ENCODE results near the gene CHRM2. TPM values are rescaled to one million over a fixed set of nuclear protein-coding genes. Genes with fewer than 3 reads are reported as not detected.

The CHRM2 gene
- polyA plus RNA-seq, 1 donor from 2014 or later, result 0.05 TPM

DNA sequence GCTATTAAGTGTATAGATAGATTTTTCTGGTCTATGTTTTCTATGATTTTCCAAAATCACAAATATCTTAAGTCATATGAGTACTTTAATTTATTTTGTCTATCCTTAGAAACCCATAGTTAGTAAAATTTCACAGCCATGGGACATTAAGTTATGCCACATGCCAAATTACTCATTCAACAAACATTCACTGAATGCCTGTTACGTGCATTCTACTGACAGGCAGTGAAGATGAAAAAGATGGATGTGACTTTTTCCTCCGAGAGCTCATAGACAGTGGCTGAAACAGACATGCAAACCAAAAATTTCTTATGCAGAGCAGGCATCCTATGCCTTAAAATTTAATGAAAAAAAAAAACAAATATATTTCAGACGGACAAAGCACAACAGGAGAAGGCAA is 84.9 kb downstream of the CHRM2 start:
- Histone ChIP-seq H3K9ac (ENCODE audit: low read length) (no peak overlapping the region), H3K27me3 (ENCODE audit: insufficient read depth, low read depth, low read length) (no peaks in the 10 kb centered on the region), H3K79me2 (replicated peaks; ENCODE audit: insufficient read depth, low read length) (no peaks in the 10 kb centered on the region), H4K20me1 (ENCODE audit: insufficient read depth) (no peaks in the 10 kb centered on the region), H3K4me2 (ENCODE audit: low read length) (no peak overlapping the region), H3K4me3 (ENCODE audit: low read length) (no peak overlapping the region), H2AFZ (ENCODE audit: low read depth, low read length) (no peak overlapping the region), H3K9me3 (ENCODE audit: low read length) (no peaks in the 10 kb centered on the region), H3K9me2 (ENCODE audit: insufficient read depth, low read length) (no peaks in the 10 kb centered on the region), H3K36me3 (ENCODE audit: insufficient read depth, low read length) (no peaks in the 10 kb centered on the region), H3K27ac (ENCODE audit: low read length) (no peak overlapping the region), H3F3A (ENCODE audit: insufficient read depth, low read length, poor library complexity, severe bottlenecking) (no peaks in the 10 kb centered on the region)
- TF ChIP-seq MXI1 (conservative IDR thresholded peaks at IDR 0.05; ENCODE audit: poor library complexity, severe bottlenecking) (no peak), TAF1 (IDR thresholded peaks at IDR 0.05; ENCODE audit: low read depth) (no peak), POLR2AphosphoS5 (IDR thresholded peaks at IDR 0.05) (no peak), EP300 (conservative IDR thresholded peaks at IDR 0.05; ENCODE audit: poor library complexity, severe bottlenecking) (no peak), RAD21 (conservative IDR thresholded peaks at IDR 0.05) (no peak), SMC3 (conservative IDR thresholded peaks at IDR 0.05; ENCODE audit: poor library complexity) (no peak), EZH2 (IDR thresholded peaks at IDR 0.05; ENCODE audit: borderline replicate concordance, insufficient read depth, low read length, poor library complexity, severe bottlenecking) (no peak)
- TF ChIP-seq, protein P1, sequence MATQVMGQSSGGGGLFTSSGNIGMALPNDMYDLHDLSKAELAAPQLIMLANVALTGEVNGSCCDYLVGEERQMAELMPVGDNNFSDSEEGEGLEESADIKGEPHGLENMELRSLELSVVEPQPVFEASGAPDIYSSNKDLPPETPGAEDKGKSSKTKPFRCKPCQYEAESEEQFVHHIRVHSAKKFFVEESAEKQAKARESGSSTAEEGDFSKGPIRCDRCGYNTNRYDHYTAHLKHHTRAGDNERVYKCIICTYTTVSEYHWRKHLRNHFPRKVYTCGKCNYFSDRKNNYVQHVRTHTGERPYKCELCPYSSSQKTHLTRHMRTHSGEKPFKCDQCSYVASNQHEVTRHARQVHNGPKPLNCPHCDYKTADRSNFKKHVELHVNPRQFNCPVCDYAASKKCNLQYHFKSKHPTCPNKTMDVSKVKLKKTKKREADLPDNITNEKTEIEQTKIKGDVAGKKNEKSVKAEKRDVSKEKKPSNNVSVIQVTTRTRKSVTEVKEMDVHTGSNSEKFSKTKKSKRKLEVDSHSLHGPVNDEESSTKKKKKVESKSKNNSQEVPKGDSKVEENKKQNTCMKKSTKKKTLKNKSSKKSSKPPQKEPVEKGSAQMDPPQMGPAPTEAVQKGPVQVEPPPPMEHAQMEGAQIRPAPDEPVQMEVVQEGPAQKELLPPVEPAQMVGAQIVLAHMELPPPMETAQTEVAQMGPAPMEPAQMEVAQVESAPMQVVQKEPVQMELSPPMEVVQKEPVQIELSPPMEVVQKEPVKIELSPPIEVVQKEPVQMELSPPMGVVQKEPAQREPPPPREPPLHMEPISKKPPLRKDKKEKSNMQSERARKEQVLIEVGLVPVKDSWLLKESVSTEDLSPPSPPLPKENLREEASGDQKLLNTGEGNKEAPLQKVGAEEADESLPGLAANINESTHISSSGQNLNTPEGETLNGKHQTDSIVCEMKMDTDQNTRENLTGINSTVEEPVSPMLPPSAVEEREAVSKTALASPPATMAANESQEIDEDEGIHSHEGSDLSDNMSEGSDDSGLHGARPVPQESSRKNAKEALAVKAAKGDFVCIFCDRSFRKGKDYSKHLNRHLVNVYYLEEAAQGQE (IDR thresholded peaks at IDR 0.05; ENCODE audit: borderline replicate concordance), result no peak
- TF ChIP-seq, protein P2, sequence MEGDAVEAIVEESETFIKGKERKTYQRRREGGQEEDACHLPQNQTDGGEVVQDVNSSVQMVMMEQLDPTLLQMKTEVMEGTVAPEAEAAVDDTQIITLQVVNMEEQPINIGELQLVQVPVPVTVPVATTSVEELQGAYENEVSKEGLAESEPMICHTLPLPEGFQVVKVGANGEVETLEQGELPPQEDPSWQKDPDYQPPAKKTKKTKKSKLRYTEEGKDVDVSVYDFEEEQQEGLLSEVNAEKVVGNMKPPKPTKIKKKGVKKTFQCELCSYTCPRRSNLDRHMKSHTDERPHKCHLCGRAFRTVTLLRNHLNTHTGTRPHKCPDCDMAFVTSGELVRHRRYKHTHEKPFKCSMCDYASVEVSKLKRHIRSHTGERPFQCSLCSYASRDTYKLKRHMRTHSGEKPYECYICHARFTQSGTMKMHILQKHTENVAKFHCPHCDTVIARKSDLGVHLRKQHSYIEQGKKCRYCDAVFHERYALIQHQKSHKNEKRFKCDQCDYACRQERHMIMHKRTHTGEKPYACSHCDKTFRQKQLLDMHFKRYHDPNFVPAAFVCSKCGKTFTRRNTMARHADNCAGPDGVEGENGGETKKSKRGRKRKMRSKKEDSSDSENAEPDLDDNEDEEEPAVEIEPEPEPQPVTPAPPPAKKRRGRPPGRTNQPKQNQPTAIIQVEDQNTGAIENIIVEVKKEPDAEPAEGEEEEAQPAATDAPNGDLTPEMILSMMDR (IDR thresholded peaks at IDR 0.05; ENCODE audit: poor library complexity, severe bottlenecking), result no peak

DNA sequence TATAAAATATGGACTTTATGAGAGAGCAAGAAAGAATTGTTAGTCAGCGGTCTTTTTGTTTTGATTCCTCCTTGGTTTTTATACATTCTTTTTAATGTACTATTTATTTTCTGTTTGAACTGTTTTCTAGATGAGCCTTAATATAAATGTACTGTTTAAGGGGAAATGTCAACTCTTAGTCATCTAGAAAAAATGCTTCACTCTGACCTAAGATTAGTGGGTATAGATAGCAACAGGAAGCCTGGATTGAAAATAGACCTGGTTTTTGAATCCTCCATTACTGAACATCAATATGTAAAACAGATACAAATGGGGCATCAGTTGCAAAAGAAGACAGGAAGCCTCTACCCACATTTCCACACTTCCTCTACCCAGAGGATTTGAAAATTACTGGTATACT is 87.8 kb downstream of the CHRM2 start:
- no peak overlapping the region for H2AFZ ChIP-seq (ENCODE audit: low read depth, low read length)
- no peaks in the 10 kb centered on the region for H3F3A ChIP-seq (ENCODE audit: insufficient read depth, low read length, poor library complexity, severe bottlenecking)
- no peak overlapping the region for H3K9ac ChIP-seq (ENCODE audit: low read length)
- H3K9me3 ChIP-seq (ENCODE audit: low read length), result no peaks in the 10 kb centered on the region
- no peaks in the 10 kb centered on the region for H3K79me2 ChIP-seq (replicated peaks; ENCODE audit: insufficient read depth, low read length)
- H3K4me3 ChIP-seq (ENCODE audit: low read length), result no peak overlapping the region
- no peak overlapping the region for H3K4me2 ChIP-seq (ENCODE audit: low read length)
- no peaks in the 10 kb centered on the region for H3K36me3 ChIP-seq (ENCODE audit: insufficient read depth, low read length)
- no peaks in the 10 kb centered on the region for H3K27me3 ChIP-seq (ENCODE audit: insufficient read depth, low read depth, low read length)
- TF ChIP-seq TAF1 (IDR thresholded peaks at IDR 0.05; ENCODE audit: low read depth), result no peak
- no peak for TF ChIP-seq RAD21 (conservative IDR thresholded peaks at IDR 0.05)
- TF ChIP-seq, protein P2 (IDR thresholded peaks at IDR 0.05; ENCODE audit: poor library complexity, severe bottlenecking), result no peak
- H3K9me2 ChIP-seq (ENCODE audit: insufficient read depth, low read length), result no peaks in the 10 kb centered on the region
- no peaks in the 10 kb centered on the region for H4K20me1 ChIP-seq (ENCODE audit: insufficient read depth)
- H3K27ac ChIP-seq (ENCODE audit: low read length), result no peak overlapping the region

Data from neural cell (in vitro differentiated cells).